IMR-90 (cell line): ENCODE results near the gene CCDC30. TPM values are rescaled to one million over a fixed set of nuclear protein-coding genes. Genes with fewer than 3 reads are reported as not detected.
"Not testable (repeated sequence)": the region's sequence is repeated elsewhere in the genome, so short reads cannot be mapped to it uniquely, and the experiment has no call there.

Experiments
- ATAC-seq: fragments of 200-7000 bp; cut with Tn5 transposase; 2 replicates; pipeline ENCODE4 v1.9.1; 2020; ENCODE audit warnings: low read depth, mild to moderate bottlenecking, moderate library complexity
- BruUV-seq: library from RNA; stranded (reverse); fragments of 400-500 nt; replicated peaks from 2 replicates; lab custom pipeline; 2021; lab: Mats Ljungman, UMichigan
- CTCF ChIA-PET: fragments of 300-600 bp; formaldehyde crosslinking; extraction: SDS; loops from one replicate; lab custom pipeline; 2021; ENCODE audit warnings: antibody characterized with exemption; lab: Yijun Ruan, JAX
- POLR2A ChIA-PET: fragments of 300-600 bp; sonication (Branson Sonifier 250); formaldehyde crosslinking; loops from one replicate; lab custom pipeline; 2022; ENCODE audit warnings: antibody characterized with exemption; ENCODE audit not compliant: unreplicated experiment; lab: Charles Lee
- DNase-seq: peaks from one replicate; pipeline ENCODE4 v3.0.0; 2013
- H2AFZ ChIP-seq: replicated peaks from 2 replicates; pipeline ENCODE3; 2013; ENCODE audit warnings: low read length, mild to moderate bottlenecking; ENCODE audit not compliant: poor library complexity
- H2AK5ac ChIP-seq: 2 replicates; pipeline ENCODE4 v1.6.1; 2013; ENCODE audit warnings: low read depth, low read length, inconsistent platforms
- H2AK9ac ChIP-seq: replicated peaks from 2 replicates; pipeline ENCODE3; 2013; ENCODE audit warnings: mild to moderate bottlenecking, low read depth, low read length, moderate library complexity; ENCODE audit not compliant: poor library complexity
- H2BK120ac ChIP-seq: 2 replicates; pipeline ENCODE4 v1.6.1; 2013; ENCODE audit warnings: low read depth, low read length, inconsistent platforms
- H2BK15ac ChIP-seq: 3 replicates; pipeline ENCODE4 v1.6.1; 2013; ENCODE audit warnings: low read depth, low read length, inconsistent platforms
- H2BK20ac ChIP-seq: 2 replicates; pipeline ENCODE4 v1.6.1; 2013; ENCODE audit warnings: low read depth, mild to moderate bottlenecking, inconsistent platforms, low read length, moderate library complexity
- H2BK5ac ChIP-seq: 2 replicates; pipeline ENCODE4 v1.6.1; 2013; ENCODE audit warnings: mild to moderate bottlenecking, low read depth, low read length, inconsistent platforms; ENCODE audit not compliant: poor library complexity, severe bottlenecking
- H3K14ac ChIP-seq: replicated peaks from 2 replicates; pipeline ENCODE4 v1.6.1; 2013; ENCODE audit warnings: low read depth, low read length, inconsistent platforms
- H3K18ac ChIP-seq: 2 replicates; pipeline ENCODE4 v1.6.1; 2013; ENCODE audit warnings: low read depth, low read length, control low read depth
- H3K23ac ChIP-seq: 2 replicates; pipeline ENCODE4 v1.6.1; 2013; ENCODE audit warnings: low read depth, low read length, inconsistent platforms
- H3K27ac ChIP-seq: 2 replicates; pipeline ENCODE4 v1.5.1; 2013; ENCODE audit warnings: mild to moderate bottlenecking, control low read depth, low read length; ENCODE audit not compliant: insufficient read depth
- H3K27me3 ChIP-seq: 2 replicates; pipeline ENCODE4 v1.6.1; 2013; ENCODE audit warnings: low read length; ENCODE audit not compliant: control insufficient read depth, insufficient read depth
- H3K36me3 ChIP-seq: 2 replicates; pipeline ENCODE4 v1.6.1; 2013; ENCODE audit warnings: low read length, mixed read lengths; ENCODE audit not compliant: control insufficient read depth, insufficient read depth
- H3K4ac ChIP-seq: 2 replicates; pipeline ENCODE4 v1.6.1; 2013; ENCODE audit warnings: low read depth, low read length, inconsistent platforms
- H3K4me1 ChIP-seq: 2 replicates; pipeline ENCODE4 v1.6.1; 2013; ENCODE audit warnings: low read length, mixed read lengths; ENCODE audit not compliant: control insufficient read depth, insufficient read depth
- H3K4me2 ChIP-seq: 2 replicates; pipeline ENCODE4 v1.6.1; 2013; ENCODE audit warnings: low read depth, mild to moderate bottlenecking, control low read depth, low read length, moderate library complexity
- H3K4me3 ChIP-seq: 2 replicates; pipeline ENCODE4 v1.5.1; 2013; ENCODE audit warnings: low read depth, mild to moderate bottlenecking, control low read depth, low read length, moderate library complexity; ENCODE audit not compliant: insufficient read depth
- H3K56ac ChIP-seq: 2 replicates; pipeline ENCODE4 v1.6.1; 2013; ENCODE audit warnings: low read length, inconsistent platforms; ENCODE audit not compliant: insufficient read depth; ENCODE audit errors: extremely low read depth
- H3K79me1 ChIP-seq, 2 experiments: 2 replicates each; pipeline ENCODE4 v1.6.1; 2013; ENCODE audit warnings: low read length in 2 of 2, inconsistent platforms in 1 of 2, low read depth in 1 of 2
- H3K9ac ChIP-seq: 2 replicates; pipeline ENCODE4 v1.6.1; 2013; ENCODE audit warnings: low read depth, low read length, control low read depth
- H3K9me1 ChIP-seq: 2 replicates; pipeline ENCODE4 v1.6.1; 2013; ENCODE audit warnings: low read length, inconsistent platforms; ENCODE audit not compliant: insufficient read depth
- H3K9me3 ChIP-seq: 2 replicates; pipeline ENCODE4 v1.6.1; 2013; ENCODE audit warnings: low read length; ENCODE audit not compliant: control insufficient read depth, insufficient read depth
- H4K20me1 ChIP-seq: 2 replicates; pipeline ENCODE4 v1.6.1; 2013; ENCODE audit warnings: low read length, inconsistent platforms; ENCODE audit not compliant: insufficient read depth
- H4K5ac ChIP-seq: 2 replicates; pipeline ENCODE4 v1.6.1; 2013; ENCODE audit warnings: mild to moderate bottlenecking, low read depth, low read length, control low read depth
- H4K8ac ChIP-seq, 2 experiments: 2 replicates each; pipeline ENCODE4 v1.6.1; 2013; ENCODE audit warnings: low read depth in 2 of 2, low read length in 2 of 2, control low read depth in 1 of 2, inconsistent platforms in 1 of 2
- H4K91ac ChIP-seq: 2 replicates; pipeline ENCODE4 v1.6.1; 2013; ENCODE audit warnings: low read depth, low read length, inconsistent platforms; ENCODE audit not compliant: insufficient read depth
- WGBS, 2 experiments: methylation state at CpG; one replicate each; pipeline versions ENCODE4 v1.1.5 to v1.1.7; 2013; ENCODE audit warnings: missing lambda C conversion rate in 2 of 2; ENCODE audit not compliant: insufficient read length in 1 of 2; ENCODE audit errors: extremely low coverage in 2 of 2; 5-methylcytosine and 5-hydroxymethylcytosine counted together
- dilution Hi-C: fragments of 300-500 bp; cut with HindIII; formaldehyde crosslinking; loops from one replicate; pipeline ENCODE4 v1.14.3; 2018; ENCODE audit warnings: low sequenced_read_pairs; ENCODE audit not compliant: unreplicated experiment
- in situ Hi-C: fragments of 300-500 bp; cut with MboI; formaldehyde crosslinking; loops from 3 replicates; pipeline ENCODE4 v1.14.3; 2019; ENCODE audit warnings: low sequenced_read_pairs, inconsistent platforms, mixed read lengths
- intact Hi-C: fragments of 100-400 bp; cut with micrococcal nuclease; formaldehyde crosslinking; loops from 2 replicates; pipeline ENCODE4 v1.10.0; 2022
- polyA plus RNA-seq, 3 experiments: library from polyadenylated mRNA; depleted of rRNA; stranded (reverse); fragments of >200 nt; gene quantifications; 2 replicates each; pipeline ENCODE4 v1.2.3, GENCODE V29; 2012; ENCODE audit warnings: low replicate concordance in 1 of 3
- total RNA-seq: library from RNA; depleted of rRNA; stranded (reverse); fragments of >200 nt; gene quantifications from 2 replicates; pipeline ENCODE4 v1.2.3, GENCODE V29; 2012

The CCDC30 gene
- total and polyA plus RNA-seq, 2 of the 4 experiments (the other 2 are of a cell fraction): 0.14 to 0.18 TPM

GRCh38 chr1:42502031-42502430, 38.9 kb downstream of the CCDC30 start:
- peaks cover 11% of the 10 kb centered on the region for H3K9me3 ChIP-seq
- no CpG with 5 or more reads among the region's 11 CpGs for WGBS, 2 experiments
- dilution Hi-C loops, POLR2A ChIA-PET, H3K18ac ChIP-seq, H3K4me1 ChIP-seq, DNase-seq, H3K27me3 ChIP-seq, H2BK15ac ChIP-seq, intact Hi-C loops, H4K8ac ChIP-seq, H3K23ac ChIP-seq, H2BK20ac ChIP-seq, H3K9me1 ChIP-seq, CTCF ChIA-PET, H3K4me3 ChIP-seq, H3K4me2 ChIP-seq, H3K36me3 ChIP-seq, H2BK120ac ChIP-seq, H3K14ac ChIP-seq, H2AK5ac ChIP-seq, H3K27ac ChIP-seq, H2BK5ac ChIP-seq, H3K4ac ChIP-seq, H3K56ac ChIP-seq, H3K79me1 ChIP-seq, H2AK9ac ChIP-seq, ATAC-seq, H4K5ac ChIP-seq, in situ Hi-C loops, H3K9ac ChIP-seq, H2AFZ ChIP-seq, H4K91ac ChIP-seq, H4K20me1 ChIP-seq, BruUV-seq: not testable (repeated sequence)
